Activated CD4-positive, alpha-beta T cell treated with anti-CD3 and anti-CD28 coated beads for 24 hours (primary cell): ENCODE measurements around the gene FOXF1.

Experiments
- DNase-seq, 2 donors: peaks; one replicate each; pipeline ENCODE4 v3.0.0-alpha.2; 2020; ENCODE audit warnings: low read depth in 2 of 2

FOXF1 gene

DNA sequence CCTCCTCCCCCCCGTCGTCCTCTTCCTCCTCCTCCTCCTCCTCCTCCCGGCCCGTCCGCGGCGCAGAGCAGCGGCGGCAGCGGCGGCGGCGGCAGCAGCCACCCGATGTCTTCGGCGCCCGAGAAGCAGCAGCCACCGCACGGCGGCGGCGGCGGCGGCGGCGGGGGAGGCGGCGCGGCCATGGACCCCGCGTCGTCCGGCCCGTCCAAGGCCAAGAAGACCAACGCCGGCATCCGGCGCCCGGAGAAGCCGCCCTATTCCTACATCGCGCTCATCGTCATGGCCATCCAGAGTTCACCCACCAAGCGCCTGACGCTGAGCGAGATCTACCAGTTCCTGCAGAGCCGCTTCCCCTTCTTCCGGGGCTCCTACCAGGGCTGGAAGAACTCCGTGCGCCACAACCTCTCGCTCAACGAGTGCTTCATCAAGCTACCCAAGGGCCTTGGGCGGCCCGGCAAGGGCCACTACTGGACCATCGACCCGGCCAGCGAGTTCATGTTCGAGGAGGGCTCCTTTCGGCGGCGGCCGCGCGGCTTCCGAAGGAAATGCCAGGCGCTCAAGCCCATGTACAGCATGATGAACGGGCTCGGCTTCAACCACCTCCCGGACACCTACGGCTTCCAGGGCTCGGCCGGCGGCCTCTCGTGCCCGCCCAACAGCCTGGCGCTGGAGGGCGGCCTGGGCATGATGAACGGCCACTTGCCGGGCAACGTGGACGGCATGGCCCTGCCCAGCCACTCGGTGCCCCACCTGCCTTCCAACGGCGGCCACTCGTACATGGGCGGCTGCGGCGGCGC lies at the start of gene FOXF1:
Gene FOXF1 (plus strand): TSS at position 63 of the 797 bp plus-strand sequence. CDS start 43 bp downstream, at position 106.
- DNase-seq, result no peak

DNA sequence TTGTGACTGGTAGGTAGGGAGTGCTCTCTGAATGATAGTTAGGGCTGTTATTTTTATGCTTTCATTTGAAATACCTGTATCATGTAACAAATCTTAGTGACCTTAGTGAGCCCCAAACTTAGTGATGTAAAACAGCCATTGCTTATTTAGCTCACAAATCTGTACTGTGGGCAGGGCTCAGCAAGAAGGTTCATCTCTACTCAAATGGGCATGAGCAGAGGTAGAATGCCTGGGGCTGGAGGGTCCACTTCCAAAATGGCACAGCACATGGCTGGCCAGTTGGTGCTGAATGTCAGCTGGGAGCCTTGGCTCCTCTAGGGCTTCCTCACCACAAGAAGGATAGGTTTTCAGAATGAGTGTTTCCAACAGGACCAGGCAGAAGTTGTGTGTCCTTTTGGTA lies 49.3 kb upstream of the FOXF1 start:
- no peak for DNase-seq

DNA sequence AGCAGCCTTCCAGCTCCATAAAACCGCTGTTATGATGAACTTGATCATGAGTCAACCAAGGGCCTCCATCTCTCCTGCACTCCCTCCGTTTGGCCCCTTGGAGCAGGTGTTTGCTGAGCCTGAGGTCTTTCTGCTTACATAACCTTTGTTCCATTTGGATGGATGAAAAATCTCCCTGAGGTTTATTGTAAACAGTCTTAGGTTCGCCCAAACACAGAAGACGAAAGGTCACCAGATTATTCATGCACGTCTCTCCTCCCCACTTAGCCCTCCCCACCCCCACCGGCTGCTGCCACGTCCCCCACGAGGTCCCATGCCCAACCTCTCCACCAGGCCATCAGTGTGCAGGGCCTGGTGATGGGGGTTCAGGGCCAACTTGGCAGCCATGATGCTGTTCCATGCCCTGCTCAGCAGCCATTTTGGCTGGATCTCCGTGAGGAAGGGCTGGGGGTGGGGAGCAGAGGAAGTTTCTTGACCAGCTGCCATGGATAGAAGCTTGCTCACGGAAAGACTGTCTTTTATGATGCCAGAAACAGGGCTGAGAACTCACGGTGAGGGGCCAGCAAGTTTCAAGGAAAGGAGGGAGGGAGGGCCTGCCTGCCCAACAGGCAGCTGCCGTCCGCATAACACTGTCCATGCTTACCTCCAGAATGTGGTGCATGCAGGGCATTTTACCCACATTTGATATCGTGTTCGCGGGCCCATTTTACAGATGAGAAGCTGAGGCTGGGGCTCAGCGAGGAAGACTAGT lies 47.8 kb upstream of the FOXF1 start:
- DNase-seq, result no peak

DNA sequence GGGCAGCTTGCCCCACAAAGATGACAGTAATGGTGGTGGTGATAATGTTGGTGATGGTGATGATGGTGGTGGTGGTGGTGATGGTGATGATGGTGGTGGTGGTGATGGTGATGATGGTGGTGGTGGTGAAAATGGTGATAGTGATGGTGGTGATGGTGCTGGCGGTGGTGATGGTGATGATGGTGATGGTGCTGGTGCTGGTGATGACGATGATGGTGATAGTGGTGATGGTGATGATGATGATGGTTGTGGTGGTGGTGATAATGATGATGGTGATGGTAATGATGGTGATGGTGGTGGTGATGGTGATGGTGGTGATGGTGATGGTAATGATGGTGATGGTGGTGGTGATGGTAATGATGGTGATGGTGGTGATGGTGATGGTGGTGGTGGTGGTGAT lies 46.3 kb upstream of the FOXF1 start:
- DNase-seq, result no peak

DNA sequence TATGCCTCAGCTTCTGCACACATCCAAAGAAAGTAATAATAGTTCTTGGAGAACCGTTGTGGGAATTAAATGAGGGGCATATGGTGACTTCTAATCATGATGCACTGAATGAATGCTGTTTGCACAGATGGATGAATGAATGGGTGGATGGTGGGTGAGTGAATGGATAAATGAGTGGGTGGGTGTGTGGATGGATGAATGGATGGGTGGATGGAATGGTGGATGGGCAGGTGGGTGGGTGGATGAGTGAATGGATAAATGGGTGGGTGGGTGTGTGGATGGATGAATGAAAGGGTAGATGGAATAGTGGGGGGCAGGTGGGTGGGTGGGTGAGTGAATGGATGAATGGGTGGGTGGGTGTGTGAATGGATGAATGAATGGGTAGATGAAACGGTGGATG lies 44.9 kb upstream of the FOXF1 start:
- no peak for DNase-seq

DNA sequence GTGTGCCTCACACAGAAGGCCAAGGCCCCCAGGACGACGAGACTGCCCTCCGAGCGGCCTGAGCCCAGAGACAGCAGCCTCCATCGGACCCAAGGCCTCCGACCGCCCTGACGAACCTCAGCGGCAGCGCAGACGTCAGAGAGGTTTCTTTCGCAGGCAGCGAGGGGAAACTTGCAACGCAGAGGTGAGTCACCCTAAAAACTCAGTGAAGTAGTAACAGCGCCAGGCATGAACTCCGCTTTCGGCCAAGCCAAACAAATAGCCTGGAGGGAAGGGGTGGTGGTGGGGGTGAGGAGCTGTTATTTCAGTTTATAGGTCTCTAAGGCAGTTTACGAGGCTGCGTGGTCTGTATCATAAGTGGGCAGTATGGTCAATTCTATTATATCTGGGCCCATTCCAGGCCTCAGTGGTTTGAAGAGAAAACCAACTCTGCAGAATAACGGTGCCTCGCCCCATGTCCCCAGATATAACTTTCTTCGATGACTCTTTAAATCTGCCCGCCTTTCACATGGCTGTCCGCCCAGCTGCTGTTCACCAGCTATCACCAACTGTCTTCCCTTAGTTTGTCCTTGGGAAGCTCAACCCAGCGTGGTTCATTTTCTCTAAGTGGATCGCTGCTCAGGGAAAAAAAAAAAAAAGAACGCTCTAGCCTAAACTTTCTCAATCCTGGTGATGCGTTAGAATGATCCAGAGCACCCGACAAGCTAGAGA lies 43.5 kb upstream of the FOXF1 start:
- DNase-seq, result no peak

DNA sequence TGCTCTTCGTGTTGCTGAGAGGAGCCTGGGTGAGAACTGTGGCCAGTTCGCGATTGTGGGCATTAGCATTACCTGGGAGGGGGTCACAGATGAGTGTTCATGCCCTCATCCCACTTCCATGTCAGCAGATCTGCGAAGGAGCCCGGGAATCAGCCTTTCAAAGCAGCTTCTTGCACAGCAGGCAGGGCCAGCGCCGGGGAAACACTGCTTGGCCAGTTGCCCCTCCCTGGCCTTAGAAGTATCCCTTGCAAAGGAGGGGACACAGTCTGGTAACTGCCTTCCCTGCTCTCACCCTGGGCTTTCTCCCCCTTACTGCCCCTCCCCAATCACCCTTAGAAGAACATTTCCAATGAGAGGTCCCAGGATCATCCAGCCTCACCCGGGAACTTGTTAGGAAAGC lies 42.8 kb upstream of the FOXF1 start:
- DNase-seq, result no peak

DNA sequence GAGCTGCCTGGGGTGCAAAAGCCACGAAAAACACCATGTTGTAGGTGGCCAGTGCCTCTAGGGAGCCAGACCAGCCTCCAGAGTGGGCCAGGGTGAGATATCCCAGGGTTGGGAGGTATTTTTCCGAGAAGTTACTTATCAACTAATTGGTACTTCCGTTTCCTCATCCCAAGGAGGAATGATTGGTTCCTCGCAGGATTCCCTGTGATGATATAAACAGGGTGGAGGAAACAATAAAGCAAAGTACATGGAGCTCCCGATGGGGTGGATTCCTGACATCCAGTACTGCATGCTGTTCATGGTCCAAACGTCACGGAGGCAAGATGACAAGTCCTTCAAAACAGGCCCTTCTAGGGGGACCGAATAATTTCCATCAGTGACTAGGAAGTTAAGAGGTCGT lies 39.4 kb upstream of the FOXF1 start:
- DNase-seq, result no peak

DNA sequence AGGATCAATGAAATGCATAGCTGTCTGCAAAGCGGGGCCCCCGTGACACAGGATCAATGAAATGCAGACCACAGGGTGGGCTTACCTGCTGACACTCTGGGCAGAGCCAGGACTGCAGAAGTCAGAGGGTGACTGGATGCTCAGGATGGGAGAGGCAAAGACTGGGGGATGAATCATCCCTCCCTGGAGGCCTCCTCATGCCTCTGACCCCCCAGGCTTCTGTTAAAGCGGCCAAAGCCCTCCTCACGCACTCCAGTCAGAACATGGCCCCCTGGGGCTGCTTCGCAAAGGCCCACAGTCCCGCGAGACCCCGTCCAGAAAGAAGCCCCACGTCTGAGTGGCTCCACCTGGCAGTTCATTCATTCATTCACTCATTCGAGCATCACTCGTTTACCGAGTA lies 38.4 kb upstream of the FOXF1 start:
- no peak for DNase-seq

DNA sequence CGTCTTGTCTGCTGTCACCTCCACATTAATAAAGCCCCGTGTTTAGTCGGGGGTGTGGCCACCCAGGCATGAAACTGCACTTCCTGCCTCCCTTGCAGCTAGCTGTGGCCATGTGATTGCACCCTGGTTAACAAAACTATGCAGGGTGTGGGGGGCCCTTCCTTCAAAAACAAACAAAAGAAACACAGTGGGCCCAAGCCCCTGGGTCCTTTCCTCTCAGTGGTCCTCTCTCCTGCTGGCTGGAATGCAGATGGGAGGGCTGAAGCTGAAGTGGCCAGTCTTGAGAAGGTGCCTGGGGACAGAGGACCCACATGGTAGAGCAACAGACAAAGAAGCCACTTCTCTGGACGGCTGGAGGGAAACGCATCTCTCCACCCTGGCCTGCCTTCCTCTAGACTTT lies 38.0 kb upstream of the FOXF1 start:
- no peak for DNase-seq

DNA sequence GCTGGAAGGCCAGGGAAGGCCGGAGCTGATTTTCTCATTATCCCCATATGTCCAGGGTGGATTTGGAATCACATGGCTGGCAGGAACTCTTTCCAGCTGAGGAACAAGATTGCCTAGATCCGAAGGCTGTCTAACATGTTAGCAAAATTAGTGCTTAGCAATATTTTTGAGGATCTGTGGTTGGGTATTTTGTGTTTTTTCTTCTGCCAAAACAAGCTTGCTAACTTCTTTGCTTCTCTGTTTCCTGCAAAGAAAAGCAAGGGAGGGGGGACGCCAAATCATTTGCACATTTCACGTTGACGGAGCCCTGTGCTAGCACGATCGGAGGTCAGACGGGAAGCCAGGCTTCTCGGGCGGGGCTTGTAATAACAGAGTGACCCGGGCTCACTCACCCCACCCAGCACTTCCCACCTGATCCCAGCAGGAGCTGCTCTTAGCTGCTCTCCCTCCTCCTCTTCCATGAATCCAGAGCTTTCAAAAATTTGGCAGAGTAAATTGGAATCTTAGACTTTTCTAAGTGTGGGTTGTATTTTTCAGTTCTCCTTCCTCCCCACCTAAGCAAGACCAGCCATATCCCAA lies 33.3 kb upstream of the FOXF1 start:
- DNase-seq, result no peak

DNA sequence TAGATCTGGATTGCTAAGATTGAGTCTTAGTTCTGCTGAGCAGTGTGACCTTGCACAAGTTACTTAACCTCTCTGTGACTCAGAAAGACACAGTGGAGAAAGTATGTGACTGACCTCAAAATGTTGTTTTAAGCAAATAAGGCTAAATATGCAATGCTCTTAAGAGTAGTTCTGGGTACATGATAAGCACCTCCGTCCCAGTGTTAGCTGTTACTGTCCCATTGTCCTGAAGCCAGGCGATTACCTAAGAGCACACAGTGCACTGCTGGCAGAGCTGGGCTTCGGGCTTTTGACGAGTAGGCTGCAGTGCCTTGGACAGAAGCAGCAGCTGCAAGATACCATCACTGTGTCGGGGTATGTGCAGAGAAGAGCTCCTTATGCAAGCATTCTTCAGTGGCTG lies 32.7 kb upstream of the FOXF1 start:
- DNase-seq, result no peak

DNA sequence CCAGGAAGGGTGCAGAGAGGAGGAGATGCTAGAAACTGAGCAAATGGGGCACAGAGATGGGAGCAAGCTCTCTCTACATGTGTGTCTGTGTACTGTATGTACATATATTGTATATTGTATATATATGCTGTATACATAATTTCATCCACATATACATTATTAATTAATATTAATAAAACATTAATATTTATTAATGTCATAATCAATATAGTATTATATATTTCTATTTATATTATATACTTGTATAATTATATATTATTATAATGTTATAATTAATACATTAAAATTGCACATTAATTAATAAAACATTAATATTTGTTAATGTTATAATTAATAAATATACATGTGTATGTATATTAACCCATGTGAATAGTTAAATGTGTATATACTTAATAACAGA lies 31.5 kb upstream of the FOXF1 start:
- no peak for DNase-seq

DNA sequence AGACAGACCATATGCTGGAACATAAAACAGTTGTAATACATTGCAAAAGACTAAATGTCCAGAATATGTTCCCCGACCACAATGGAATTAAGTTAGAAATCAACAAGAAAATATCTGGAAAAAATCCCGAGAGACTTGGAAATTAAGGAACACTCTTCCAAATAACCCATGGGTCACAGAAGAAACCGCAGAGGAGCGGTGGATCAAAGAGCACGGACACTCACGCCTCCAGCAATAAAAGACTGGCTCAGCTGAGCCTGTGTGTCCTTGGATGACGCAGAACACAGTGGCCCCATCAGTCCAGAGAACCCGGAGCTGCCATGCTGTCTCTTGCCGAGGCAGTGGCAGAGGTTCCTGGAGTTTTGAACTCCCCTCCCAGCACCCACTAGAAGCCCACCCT lies 30.9 kb upstream of the FOXF1 start:
- no peak for DNase-seq

DNA sequence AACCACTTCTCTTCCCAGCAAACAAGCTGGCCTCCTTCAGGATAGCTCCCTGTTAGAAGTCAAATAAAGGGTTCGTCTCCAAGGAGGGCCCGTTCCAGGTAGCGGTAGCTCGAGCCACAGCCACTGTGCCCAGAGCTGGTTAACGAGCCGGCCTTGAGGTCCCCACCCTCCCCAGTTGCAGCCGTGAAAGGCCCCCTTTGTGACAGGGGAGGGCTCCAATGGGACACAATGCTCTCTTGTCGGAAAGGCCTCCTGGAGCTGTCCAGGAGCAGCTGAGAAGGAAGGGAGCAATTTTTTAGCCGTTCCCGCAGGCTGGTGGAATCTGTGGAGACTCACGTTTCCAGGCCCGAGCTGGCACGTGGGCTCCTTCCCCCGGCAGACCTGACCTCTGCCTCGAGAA lies 29.9 kb upstream of the FOXF1 start:
- DNase-seq, result no peak

DNA sequence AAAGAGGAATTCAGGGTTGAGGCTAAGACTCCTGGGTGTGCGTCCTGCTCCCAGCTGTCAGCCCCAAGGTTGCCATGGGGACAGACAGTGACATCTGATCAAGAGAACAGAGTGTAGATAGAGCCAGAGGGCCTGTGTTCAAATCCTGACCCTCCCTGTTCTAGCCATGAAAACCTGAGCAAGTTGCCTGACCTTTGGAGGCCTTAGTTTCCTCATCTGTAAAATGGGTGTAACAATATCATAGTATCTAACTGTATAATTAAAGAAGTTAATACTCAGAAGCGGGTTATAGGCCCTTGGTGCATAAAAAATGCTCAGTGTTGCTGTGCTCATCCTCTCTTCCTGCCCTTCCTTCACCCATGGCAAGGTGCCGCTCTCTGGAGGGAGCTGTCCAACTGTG lies 28.7 kb upstream of the FOXF1 start:
- no peak for DNase-seq

DNA sequence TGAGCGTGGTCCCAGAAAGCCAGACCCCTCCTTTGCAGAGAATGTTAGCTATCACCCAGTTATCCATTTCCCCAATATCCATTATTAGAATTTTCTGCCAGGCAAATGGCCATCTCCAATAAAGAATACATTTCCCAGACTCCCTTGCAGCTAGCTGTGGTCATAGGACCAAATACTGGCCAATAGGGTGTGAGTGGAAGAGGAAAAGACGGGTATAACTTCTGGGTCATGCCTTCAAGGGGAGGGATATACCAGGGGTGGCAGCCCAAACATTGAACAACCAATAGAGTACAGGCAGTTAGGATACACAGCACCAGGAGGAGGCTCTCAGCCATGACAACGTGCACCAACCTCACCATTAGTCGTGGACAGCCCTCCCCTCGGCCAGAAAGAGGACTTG lies 26.1 kb upstream of the FOXF1 start:
- no peak for DNase-seq

DNA sequence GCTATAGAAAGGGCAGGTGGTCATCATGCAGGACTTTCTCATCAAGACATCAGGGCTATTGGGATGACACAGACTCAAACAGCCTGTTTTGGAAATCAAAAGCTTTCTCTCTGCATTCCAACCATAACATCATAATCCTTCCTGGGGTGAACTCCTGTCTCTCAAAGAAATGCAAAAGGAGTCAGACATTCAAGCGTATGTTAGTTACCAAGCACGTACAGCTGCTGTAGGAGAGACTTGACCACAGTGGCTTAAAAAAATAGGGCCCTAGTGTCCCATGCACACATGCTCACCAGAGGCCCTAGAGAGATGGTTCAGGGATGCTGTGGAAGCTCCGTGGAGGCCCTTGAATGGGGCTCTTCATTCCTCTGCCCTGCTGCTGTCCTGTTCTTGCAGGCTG lies 24.6 kb upstream of the FOXF1 start:
- DNase-seq, result no peak

DNA sequence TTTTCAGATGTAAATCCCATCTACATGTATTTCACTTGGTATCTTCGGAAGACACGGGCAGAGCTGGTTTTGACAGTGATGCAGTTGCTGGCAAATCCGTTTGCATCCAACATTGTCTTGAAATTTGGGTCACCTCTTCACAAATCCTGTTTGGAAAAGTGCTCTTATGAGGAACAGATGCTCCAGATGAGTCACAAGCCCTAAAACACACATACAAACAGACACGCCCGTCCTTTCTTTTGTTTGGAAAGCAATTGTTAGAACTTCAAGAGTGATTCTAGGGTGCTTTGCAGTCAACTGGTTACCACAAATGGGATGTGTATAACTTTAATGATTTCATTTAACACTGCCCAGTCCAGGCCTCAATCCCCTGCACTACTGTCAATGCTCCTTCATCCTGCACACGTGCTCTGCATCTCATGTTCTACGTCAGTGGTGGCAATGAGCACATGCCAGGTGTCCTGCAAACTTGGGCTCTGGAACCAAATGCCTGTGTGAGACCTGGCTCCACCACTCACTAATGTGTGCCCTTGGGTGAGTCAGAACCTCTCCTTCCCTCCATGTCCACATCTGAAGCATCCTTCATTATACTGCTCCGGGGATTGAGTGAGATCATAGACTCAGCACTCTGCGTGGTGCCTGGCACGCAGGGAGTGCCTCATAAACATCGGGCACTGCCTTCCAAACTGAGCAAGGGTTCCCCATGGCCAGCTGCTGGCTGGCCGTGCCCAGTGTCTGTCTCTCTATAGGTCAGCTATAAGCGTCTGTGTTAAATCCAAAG lies 19.3 kb upstream of the FOXF1 start:
- DNase-seq, result no peak

DNA sequence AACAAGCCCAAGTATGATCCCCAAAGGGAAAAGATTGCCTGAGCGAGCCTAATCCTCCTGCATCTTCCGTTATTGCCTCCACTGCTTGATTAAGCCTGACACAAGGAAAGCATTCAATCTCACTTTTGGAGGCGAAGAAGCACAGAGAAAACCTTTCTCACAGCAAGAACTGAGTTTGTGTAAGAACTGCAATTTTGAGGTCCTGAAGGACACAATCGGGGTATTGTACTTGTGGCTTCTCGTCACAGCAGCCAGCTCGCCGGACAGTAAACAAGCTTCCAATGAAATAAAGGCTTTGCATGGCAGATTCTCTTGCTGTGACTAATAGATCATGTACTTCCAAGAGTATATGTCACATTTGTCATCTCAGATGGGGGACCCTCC lies 18.7 kb upstream of the FOXF1 start:
- no peak for DNase-seq

DNA sequence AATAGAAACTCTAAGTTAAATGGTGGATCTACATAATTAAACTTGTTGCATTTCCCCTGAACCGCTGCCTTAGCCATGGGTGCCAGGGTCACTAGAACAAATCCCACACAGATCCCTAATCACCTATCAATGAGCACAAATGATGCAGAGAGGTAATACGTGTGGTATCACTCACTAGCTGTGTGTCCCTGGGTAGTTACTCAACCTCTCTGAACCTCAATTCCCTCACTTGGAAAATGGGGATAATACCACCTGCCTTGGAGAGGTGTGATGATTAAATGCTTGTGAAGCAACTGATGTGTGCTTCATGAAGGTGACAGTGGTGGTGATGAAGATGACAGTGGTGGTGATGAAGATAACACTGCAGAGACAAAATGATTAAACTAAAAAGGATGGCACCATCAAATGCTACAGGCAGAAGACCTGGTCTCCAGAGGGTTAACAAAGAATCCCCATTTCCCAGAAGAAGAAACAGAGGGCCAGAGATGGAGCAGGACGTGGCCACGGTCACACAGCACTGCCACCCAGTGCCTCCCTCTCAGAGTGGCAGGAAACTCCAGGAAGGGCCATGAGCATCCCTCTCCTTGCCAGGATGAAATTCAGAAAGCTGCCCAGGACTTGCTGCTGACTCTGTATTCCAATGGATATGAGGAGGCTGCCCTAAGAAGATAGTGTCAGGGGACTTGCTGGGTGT lies 17.9 kb upstream of the FOXF1 start:
- no peak for DNase-seq
